H7 (cell line): Measurements from ENCODE around the gene OPTC. TPM values are rescaled to one million over a fixed set of nuclear protein-coding genes. Genes with fewer than 3 reads are reported as not detected.
"Not testable (repeated sequence)": the region's sequence is repeated elsewhere in the genome, so short reads cannot be mapped to it uniquely, and the experiment has no call there.

Experiments used
- DNase-seq: peaks from one replicate; pipeline ENCODE4 v3.0.0; 2012
- H3K27me3 ChIP-seq: 2 replicates; pipeline ENCODE4 v1.6.0; 2011; ENCODE audit warnings: mild to moderate bottlenecking, low read length; ENCODE audit not compliant: control insufficient read depth, insufficient read depth
- H3K36me3 ChIP-seq: replicated peaks from 2 replicates; pipeline ENCODE4 v1.5.1; 2011; ENCODE audit warnings: low read length; ENCODE audit not compliant: control insufficient read depth, insufficient read depth
- H3K4me3 ChIP-seq: 2 replicates; pipeline ENCODE4 v1.5.1; 2011; ENCODE audit warnings: low read depth, mild to moderate bottlenecking, control low read depth, low read length, moderate library complexity; ENCODE audit not compliant: insufficient read depth
- total RNA-seq: library from RNA; depleted of rRNA; stranded (reverse); fragments of >200 nt; shearing (Covaris generic); gene quantifications from 2 replicates; pipeline ENCODE4 v1.2.3, GENCODE V29; 2014

Gene OPTC
- total RNA-seq, 1 experiment from 2014 or later: 0.80 TPM

GRCh38 chr1:203459671-203460201 lies 34.2 kb upstream of the OPTC start:
- Histone ChIP-seq H3K27me3 (no peaks in the 10 kb centered on the region), H3K36me3 (no peaks in the 10 kb centered on the region), H3K4me3 (no peak overlapping the region)
- DNase-seq: no peak

DNA sequence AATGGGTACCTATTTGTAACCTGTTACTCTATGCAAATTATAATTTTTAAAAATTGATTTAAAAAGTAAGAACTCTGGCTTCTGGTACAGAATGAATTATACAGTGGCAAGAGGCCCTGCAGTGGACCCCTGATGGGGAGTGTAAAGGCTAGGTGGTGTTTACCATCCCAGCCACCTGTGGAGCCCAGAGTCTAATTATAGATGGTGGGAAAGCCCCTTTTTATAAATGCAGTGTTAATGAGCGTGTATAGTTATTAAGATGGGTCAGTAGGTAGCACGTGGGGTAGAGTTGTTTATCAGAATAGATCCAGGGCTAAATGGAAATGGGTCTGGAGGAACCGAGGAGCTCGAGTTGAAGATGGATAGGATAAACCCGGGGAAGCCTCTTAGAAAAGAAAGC lies 32.2 kb upstream of the OPTC start:
- no peak for DNase-seq
- no peak overlapping the region for H3K4me3 ChIP-seq
- no peaks in the 10 kb centered on the region for H3K36me3 ChIP-seq
- H3K27me3 ChIP-seq: no peaks in the 10 kb centered on the region

- no peaks in the 10 kb centered on the region for H3K27me3 ChIP-seq
- H3K36me3 ChIP-seq: no peaks in the 10 kb centered on the region
- no peak for DNase-seq
- no peak overlapping the region for H3K4me3 ChIP-seq
Observed at GRCh38 chr1:203462143-203462542, 31.8 kb upstream of the OPTC start.

DNA sequence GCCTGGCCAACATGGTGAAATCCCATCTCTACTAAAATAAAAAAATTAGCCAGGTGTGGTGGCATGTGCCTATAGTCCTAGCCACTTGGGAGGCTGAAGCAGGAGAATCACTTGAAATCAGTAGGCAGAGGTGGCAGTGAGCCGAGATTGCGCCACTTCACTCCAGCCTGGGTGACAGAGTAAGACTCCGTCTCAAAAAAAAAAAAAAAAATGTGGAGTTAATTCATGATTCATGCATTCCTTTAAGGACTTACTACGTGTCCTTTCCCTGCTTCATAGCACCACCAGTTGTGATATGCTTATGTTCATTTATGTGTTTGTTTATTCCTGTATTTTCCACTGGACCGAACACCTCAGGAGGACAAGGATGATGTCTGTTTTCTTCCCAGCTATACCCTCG lies 31.1 kb upstream of the OPTC start:
- H3K36me3 ChIP-seq: no peaks in the 10 kb centered on the region
- no peak for DNase-seq
- H3K27me3 ChIP-seq: no peaks in the 10 kb centered on the region
- no peak overlapping the region for H3K4me3 ChIP-seq

- H3K4me3 ChIP-seq: no peak overlapping the region
- no peak for DNase-seq
- H3K27me3 ChIP-seq: no peaks in the 10 kb centered on the region; the same call in 1 of the 2 replicates
- H3K36me3 ChIP-seq: no peaks in the 10 kb centered on the region
Observed at GRCh38 chr1:203463469-203464062, 30.4 kb upstream of the OPTC start.

GRCh38 chr1:203464226-203464625 lies 29.7 kb upstream of the OPTC start:
- DNase-seq: no peak
- Histone ChIP-seq H3K36me3 (no peaks in the 10 kb centered on the region), H3K4me3 (no peak overlapping the region), H3K27me3 (no peaks in the 10 kb centered on the region; the same call in 1 of the 2 replicates)

GRCh38 chr1:203464743-203465142 lies 29.2 kb upstream of the OPTC start:
- Histone ChIP-seq H3K27me3 (no peaks in the 10 kb centered on the region; the same call in 1 of the 2 replicates), H3K36me3 (no peaks in the 10 kb centered on the region), H3K4me3 (no peak overlapping the region)
- DNase-seq: no peak

DNA sequence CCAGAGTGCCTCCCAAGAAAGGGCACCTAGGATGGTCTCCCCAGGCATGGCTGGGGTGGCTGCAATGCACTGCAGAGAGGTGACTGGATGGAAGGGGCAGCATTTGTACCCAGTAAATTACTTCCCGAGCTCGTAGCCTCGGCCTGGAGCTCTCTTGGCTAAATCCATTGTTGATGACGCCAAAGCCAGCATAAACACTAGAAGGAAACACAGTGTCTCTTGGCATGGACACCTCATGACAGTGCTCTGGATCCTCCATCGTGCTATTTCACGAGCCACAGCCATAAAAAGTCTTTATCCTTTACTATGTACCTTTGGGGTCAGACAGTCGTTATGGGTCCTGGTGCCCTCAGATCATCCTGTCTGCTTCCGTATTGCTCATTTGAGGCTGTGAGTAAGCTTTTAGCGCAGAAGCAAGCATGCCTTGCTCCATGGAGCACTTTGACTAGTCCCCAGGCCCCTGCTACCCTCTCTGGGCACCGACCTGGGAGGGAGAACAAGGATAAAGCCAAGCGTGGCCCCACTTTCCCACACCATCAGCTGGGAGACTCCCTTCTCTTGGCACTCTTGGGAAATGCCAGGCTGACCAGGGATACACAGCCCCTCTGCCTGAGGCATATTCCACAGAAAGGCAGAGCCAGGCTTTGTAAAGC lies 28.7 kb upstream of the OPTC start:
- Histone ChIP-seq H3K36me3 (no peaks in the 10 kb centered on the region), H3K4me3 (no peak overlapping the region), H3K27me3 (no peaks in the 10 kb centered on the region; the same call in 1 of the 2 replicates)
- DNase-seq: no peak

DNA sequence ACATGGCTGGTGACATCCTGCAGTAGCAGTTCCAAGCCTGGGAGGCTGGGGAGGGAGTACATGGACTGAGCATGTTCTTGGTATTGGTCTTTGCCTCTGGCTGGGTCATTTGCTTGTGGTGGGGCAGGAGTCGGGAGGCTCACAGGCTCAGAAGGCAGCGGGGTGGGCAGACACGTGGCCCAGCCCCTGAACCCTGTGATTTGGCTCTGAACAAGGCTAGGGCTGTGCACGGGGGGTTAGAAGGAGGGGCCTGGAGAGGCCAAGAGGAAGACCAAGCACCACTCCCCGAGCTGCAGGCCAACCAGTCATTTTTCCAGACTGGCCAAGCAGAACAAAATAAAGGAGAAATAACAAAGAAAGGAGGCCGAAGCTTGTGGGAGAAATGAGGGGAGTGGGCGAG lies 28.0 kb upstream of the OPTC start:
- H3K27me3 ChIP-seq: no peaks in the 10 kb centered on the region; the same call in 1 of the 2 replicates
- peak; percentile 55 for DNase-seq

DNA sequence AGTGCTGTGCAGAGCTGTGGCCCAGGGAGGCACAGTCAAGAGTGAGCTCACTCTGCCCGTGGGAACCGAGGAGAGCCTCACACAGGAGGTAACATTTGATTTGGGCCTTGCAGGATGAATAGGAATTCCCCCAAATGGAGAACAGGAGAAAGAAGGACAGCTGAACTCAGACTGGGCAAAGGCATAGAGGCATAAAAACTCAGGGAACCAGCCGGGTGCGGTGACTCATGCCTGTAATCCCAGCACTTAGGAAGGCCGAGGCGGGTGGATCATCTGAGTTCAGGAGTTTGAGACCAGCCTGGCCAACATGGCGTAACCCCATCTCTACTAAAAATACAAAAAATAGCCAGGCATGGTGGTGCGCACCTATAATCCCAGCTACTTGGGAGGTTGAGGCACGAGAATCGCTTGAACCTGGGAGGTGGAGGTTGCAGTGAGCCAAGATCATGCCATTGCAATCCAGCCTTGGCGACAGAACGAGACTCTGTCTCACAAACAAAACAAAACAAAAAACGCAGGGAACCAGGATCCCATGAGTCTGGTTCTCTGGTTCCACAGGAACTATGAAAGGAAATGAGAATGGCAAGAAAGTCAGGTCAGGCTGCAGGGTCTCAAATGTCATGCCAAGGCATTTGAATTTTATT lies 26.9 kb upstream of the OPTC start:
- H3K4me3 ChIP-seq, DNase-seq, H3K36me3 ChIP-seq, H3K27me3 ChIP-seq: not testable (repeated sequence)

More for the DNA sequence above, 28.0 kb upstream of the OPTC start:
- Histone ChIP-seq H3K36me3 (no peaks in the 10 kb centered on the region), H3K4me3 (no peak overlapping the region)

GRCh38 chr1:203467550-203467921 lies 26.4 kb upstream of the OPTC start:
- H3K4me3 ChIP-seq: no peak overlapping the region
- H3K27me3 ChIP-seq: no peaks in the 10 kb centered on the region; the same call in 1 of the 2 replicates
- no peaks in the 10 kb centered on the region for H3K36me3 ChIP-seq
- no peak for DNase-seq

DNA sequence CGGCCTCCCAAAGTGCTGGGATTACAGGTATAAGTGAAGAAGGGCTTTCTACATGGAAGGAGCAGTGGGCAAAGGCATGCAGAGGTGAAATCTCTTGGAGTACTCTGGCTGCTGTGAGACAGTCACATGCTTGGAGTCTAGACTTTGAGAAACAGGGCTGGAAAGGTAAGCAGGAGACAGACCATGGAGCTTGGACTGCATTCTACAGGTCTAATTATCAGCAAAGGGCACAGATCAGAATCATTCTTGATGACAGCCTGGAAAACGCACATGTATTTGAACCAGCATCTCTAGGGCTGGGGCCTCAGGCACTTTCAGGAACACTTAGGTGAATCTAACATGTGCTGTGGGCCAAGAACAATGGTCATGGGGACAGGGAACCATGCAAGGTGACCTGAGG lies 25.6 kb upstream of the OPTC start:
- H3K27me3 ChIP-seq: no peaks in the 10 kb centered on the region; the same call in 1 of the 2 replicates
- H3K4me3 ChIP-seq: no peak overlapping the region
- no peaks in the 10 kb centered on the region for H3K36me3 ChIP-seq
- no peak for DNase-seq

DNA sequence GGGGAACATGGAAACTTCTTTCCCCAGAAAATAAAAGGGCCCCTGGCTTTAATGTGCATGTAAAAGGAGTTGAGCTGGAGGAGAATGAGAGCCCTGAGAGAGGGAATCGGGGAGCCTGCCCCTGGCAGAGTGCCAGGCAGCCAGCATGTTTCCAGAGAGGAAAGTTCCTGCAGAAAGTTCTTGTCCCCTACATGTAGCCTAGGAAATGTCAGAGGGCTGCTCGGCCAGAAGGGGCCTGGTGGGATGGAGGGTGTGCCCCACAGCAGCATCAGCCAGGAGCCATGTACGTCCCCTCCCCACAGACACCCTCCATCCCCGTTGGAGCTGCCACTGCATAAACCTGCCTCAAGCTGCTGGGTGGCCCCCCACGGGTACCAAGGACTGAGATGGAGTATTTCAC lies 23.7 kb upstream of the OPTC start:
- DNase-seq: no peak
- Histone ChIP-seq H3K4me3 (no peak overlapping the region), H3K36me3 (no peaks in the 10 kb centered on the region), H3K27me3 (no peaks in the 10 kb centered on the region; the same call in 1 of the 2 replicates)

- Histone ChIP-seq H3K4me3 (no peak overlapping the region), H3K27me3 (no peaks in the 10 kb centered on the region; the same call in 1 of the 2 replicates), H3K36me3 (no peaks in the 10 kb centered on the region)
- no peak for DNase-seq
Observed at GRCh38 chr1:203471841-203472240, 22.1 kb upstream of the OPTC start.

GRCh38 chr1:203473281-203473680 lies 20.7 kb upstream of the OPTC start:
- DNase-seq: no peak
- Histone ChIP-seq H3K36me3 (no peaks in the 10 kb centered on the region), H3K4me3 (no peak overlapping the region), H3K27me3 (no peaks in the 10 kb centered on the region; the same call in 1 of the 2 replicates)
